ENCODE measurements around the gene ATP2A2. TPM values are rescaled to one million over a fixed set of nuclear protein-coding genes. Genes with fewer than 3 reads are reported as not detected.

Gene ATP2A2
- total RNA-seq, 3 donors from 2014 or later, result 95.1 to 109 (median 102) TPM

- intact Hi-C loops (cut with DNase I; ENCODE audit: low total_unique reads), result no loop called here
- DNase-seq (ENCODE audit: low spot score in 2 of 2), result no peak
- peak overlapping the region in 1 of 2 donors; percentile 1 for H3K27ac ChIP-seq
- H3K27me3 ChIP-seq, result no peaks in the 10 kb centered on the region
- H3K4me3 ChIP-seq, result no peak overlapping the region
- H3K9me3 ChIP-seq, result no peaks in the 10 kb centered on the region
- H3K4me1 ChIP-seq, result no peaks in the 10 kb centered on the region
- H3K36me3 ChIP-seq, result no peaks in the 10 kb centered on the region
- TF ChIP-seq POLR2A (IDR thresholded peaks at IDR 0.05) (no peak), POLR2AphosphoS5 (IDR thresholded peaks at IDR 0.05) (no peak)
- TF ChIP-seq, protein P1, sequence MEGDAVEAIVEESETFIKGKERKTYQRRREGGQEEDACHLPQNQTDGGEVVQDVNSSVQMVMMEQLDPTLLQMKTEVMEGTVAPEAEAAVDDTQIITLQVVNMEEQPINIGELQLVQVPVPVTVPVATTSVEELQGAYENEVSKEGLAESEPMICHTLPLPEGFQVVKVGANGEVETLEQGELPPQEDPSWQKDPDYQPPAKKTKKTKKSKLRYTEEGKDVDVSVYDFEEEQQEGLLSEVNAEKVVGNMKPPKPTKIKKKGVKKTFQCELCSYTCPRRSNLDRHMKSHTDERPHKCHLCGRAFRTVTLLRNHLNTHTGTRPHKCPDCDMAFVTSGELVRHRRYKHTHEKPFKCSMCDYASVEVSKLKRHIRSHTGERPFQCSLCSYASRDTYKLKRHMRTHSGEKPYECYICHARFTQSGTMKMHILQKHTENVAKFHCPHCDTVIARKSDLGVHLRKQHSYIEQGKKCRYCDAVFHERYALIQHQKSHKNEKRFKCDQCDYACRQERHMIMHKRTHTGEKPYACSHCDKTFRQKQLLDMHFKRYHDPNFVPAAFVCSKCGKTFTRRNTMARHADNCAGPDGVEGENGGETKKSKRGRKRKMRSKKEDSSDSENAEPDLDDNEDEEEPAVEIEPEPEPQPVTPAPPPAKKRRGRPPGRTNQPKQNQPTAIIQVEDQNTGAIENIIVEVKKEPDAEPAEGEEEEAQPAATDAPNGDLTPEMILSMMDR (IDR thresholded peaks at IDR 0.05), result no peak
Measured at GRCh38 chr12:110256780-110257431, 24.1 kb upstream of the ATP2A2 start.

- Histone ChIP-seq H3K36me3 (no peaks in the 10 kb centered on the region), H3K4me3 (no peak overlapping the region), H3K27ac (no peak overlapping the region), H3K4me1 (no peaks in the 10 kb centered on the region), H3K27me3 (no peaks in the 10 kb centered on the region), H3K9me3 (no peaks in the 10 kb centered on the region)
- DNase-seq (ENCODE audit: low spot score in 2 of 2), result no peak
- intact Hi-C loops (cut with DNase I; ENCODE audit: low total_unique reads), result no loop called here
- no peak for TF ChIP-seq POLR2A (IDR thresholded peaks at IDR 0.05)
- no peak for TF ChIP-seq POLR2AphosphoS5 (IDR thresholded peaks at IDR 0.05)
- TF ChIP-seq, protein P1 (IDR thresholded peaks at IDR 0.05), result no peak
Measured at GRCh38 chr12:110258466-110258865, 22.6 kb upstream of the ATP2A2 start.

DNA sequence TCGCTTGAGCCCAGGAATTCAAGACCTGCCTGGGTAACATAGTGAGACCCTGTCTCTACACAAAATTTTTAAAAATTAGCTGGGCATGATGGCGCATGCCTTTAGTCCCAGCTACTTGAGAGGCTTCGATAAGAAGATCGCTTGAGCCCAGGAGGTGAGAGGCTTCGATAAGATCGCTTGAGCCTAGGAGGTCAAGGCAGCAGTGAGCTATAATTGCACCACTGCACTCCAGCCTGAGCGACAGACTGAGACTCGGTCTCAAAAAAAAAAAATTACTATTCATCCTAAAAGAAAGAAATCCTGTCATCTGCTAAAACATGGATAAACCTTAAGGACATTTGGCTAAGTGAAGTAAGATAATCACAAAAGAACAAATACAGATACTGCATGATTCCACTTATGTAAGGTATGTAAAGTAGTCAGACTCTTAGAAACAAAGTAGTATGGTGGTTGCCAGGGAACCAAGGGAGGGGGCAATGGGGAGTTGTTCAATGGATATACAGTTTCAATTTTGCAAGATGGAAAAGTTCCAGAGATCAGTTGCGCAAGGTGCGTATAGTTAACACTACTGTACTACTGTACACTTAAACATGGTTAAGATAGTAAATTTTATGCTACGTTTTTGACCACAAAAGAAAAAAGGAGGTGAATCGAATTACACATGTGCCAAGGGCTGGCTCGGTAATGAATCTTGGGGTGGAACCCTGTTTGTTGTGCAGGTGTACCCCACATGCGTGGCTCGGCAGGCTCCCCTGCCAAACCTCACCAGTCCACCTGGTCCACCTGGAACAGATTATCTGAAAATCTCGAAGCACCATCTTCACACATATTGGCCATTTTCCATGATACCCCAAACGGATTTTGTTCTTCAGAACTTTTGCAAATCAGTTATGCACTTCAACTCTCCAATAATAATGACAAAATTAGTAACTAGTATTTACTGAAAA, 18.3 kb upstream of the ATP2A2 start:
- DNase-seq (ENCODE audit: low spot score in 2 of 2), result no peak
- H3K27ac ChIP-seq, result no peak overlapping the region
- no peak overlapping the region for H3K4me3 ChIP-seq
- H3K4me1 ChIP-seq, result no peaks in the 10 kb centered on the region
- H3K36me3 ChIP-seq, result no peaks in the 10 kb centered on the region
- no peaks in the 10 kb centered on the region for H3K9me3 ChIP-seq
- intact Hi-C loops (cut with DNase I; ENCODE audit: low total_unique reads), result no loop called here
- H3K27me3 ChIP-seq, result no peaks in the 10 kb centered on the region
- TF ChIP-seq, protein P1 (IDR thresholded peaks at IDR 0.05), result no peak
- no peak for TF ChIP-seq POLR2A (IDR thresholded peaks at IDR 0.05)
- no peak for TF ChIP-seq POLR2AphosphoS5 (IDR thresholded peaks at IDR 0.05)

- no peaks in the 10 kb centered on the region for H3K9me3 ChIP-seq
- DNase-seq (ENCODE audit: low spot score in 2 of 2), result no peak
- H3K27me3 ChIP-seq, result no peaks in the 10 kb centered on the region
- peak overlapping the region in 1 of 2 donors; percentile 43 for H3K27ac ChIP-seq
- H3K4me1 ChIP-seq, result peaks cover 0 to 12% of the 10 kb centered on the region in 2 donors
- no peaks in the 10 kb centered on the region for H3K36me3 ChIP-seq
- TF ChIP-seq POLR2AphosphoS5 (IDR thresholded peaks at IDR 0.05), result no peak
- TF ChIP-seq, protein P1 (IDR thresholded peaks at IDR 0.05), result no peak
- no peak for TF ChIP-seq POLR2A (IDR thresholded peaks at IDR 0.05)
- peak overlapping the region in 1 of 3 donors; percentile 43 for H3K4me3 ChIP-seq
- intact Hi-C loops (cut with DNase I; ENCODE audit: low total_unique reads), result no loop called here
Measured at GRCh38 chr12:110266381-110266960, 14.6 kb upstream of the ATP2A2 start.
